ENCODE data around the gene MYO10. TPM values are rescaled to one million over a fixed set of nuclear protein-coding genes. Genes with fewer than 3 reads are reported as not detected.

Gene MYO10
- total and polyA plus RNA-seq, 2 experiments from 2014 or later = 119 to 276 TPM

DNA sequence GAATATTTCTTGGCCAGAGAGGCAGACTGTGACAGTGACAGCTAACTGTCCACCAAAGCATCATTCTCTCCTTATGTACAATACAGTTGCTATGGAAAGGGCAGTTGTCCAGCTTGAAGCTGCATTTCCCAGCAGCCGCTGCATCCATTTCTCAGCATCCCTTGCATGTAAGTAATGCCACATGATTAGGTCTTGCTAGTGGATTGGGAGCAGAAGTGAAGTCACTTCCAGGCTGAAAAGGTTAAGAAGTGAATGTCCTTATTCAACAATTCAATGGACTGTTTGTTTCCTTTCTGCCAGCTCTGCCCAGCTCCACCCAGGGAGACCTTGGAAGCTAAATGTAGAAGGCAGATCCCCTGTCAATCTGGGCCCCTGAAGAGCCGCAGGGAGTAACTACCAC, 293.2 kb downstream of the MYO10 start (continued):
- TF ChIP-seq, protein P1, sequence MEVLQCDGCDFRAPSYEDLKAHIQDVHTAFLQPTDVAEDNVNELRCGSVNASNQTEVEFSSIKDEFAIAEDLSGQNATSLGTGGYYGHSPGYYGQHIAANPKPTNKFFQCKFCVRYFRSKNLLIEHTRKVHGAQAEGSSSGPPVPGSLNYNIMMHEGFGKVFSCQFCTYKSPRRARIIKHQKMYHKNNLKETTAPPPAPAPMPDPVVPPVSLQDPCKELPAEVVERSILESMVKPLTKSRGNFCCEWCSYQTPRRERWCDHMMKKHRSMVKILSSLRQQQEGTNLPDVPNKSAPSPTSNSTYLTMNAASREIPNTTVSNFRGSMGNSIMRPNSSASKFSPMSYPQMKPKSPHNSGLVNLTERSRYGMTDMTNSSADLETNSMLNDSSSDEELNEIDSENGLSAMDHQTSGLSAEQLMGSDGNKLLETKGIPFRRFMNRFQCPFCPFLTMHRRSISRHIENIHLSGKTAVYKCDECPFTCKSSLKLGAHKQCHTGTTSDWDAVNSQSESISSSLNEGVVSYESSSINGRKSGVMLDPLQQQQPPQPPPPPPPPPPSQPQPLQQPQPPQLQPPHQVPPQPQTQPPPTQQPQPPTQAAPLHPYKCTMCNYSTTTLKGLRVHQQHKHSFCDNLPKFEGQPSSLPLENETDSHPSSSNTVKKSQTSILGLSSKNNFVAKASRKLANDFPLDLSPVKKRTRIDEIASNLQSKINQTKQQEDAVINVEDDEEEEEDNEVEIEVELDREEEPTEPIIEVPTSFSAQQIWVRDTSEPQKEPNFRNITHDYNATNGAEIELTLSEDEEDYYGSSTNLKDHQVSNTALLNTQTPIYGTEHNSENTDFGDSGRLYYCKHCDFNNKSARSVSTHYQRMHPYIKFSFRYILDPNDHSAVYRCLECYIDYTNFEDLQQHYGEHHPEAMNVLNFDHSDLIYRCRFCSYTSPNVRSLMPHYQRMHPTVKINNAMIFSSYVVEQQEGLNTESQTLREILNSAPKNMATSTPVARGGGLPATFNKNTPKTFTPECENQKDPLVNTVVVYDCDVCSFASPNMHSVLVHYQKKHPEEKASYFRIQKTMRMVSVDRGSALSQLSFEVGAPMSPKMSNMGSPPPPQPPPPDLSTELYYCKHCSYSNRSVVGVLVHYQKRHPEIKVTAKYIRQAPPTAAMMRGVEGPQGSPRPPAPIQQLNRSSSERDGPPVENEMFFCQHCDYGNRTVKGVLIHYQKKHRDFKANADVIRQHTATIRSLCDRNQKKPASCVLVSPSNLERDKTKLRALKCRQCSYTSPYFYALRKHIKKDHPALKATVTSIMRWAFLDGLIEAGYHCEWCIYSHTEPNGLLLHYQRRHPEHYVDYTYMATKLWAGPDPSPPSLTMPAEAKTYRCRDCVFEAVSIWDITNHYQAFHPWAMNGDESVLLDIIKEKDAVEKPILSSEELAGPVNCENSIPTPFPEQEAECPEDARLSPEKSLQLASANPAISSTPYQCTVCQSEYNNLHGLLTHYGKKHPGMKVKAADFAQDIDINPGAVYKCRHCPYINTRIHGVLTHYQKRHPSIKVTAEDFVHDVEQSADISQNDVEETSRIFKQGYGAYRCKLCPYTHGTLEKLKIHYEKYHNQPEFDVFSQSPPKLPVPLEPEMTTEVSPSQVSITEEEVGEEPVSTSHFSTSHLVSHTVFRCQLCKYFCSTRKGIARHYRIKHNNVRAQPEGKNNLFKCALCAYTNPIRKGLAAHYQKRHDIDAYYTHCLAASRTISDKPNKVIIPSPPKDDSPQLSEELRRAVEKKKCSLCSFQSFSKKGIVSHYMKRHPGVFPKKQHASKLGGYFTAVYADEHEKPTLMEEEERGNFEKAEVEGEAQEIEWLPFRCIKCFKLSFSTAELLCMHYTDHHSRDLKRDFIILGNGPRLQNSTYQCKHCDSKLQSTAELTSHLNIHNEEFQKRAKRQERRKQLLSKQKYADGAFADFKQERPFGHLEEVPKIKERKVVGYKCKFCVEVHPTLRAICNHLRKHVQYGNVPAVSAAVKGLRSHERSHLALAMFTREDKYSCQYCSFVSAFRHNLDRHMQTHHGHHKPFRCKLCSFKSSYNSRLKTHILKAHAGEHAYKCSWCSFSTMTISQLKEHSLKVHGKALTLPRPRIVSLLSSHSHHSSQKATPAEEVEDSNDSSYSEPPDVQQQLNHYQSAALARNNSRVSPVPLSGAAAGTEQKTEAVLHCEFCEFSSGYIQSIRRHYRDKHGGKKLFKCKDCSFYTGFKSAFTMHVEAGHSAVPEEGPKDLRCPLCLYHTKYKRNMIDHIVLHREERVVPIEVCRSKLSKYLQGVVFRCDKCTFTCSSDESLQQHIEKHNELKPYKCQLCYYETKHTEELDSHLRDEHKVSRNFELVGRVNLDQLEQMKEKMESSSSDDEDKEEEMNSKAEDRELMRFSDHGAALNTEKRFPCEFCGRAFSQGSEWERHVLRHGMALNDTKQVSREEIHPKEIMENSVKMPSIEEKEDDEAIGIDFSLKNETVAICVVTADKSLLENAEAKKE (CRISPR knock-in tag; IDR thresholded peaks at IDR 0.05) = no peak

DNA sequence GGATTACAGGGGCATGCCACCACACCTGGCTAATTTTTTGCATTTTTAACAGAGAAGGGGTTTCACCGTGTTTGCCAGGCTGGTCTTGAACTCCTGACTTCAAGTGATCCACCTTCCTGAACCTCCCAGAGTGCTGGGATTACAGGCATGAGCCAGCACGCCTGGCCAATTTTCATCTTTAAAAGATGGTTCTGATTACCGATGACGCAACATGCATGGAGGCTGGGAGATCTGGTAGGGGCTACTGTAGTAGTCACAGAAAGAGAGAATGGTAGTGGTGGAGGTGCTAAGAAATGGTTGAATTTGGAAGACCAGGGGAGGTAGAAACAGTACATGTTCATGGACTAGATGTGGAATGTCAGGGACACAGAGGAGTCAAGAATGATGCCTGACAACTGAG, 296.9 kb downstream of the MYO10 start:
- Histone ChIP-seq H3K27me3 (ENCODE audit: insufficient read depth) (no peaks in the 10 kb centered on the region), H3K4me2 (no peak overlapping the region), H3F3A (replicated peaks; ENCODE audit: low read depth) (no peaks in the 10 kb centered on the region), H3K9me2 (ENCODE audit: insufficient read depth) (no peaks in the 10 kb centered on the region; the same call in 1 of the 2 replicates), H3K36me3 (ENCODE audit: insufficient read depth) (no peaks in the 10 kb centered on the region), H2AFZ (no peak overlapping the region), H3K79me2 (replicated peaks; ENCODE audit: insufficient read depth) (no peaks in the 10 kb centered on the region), H3K4me1 (ENCODE audit: insufficient read depth) (no peaks in the 10 kb centered on the region), H4K20me1 (replicated peaks; ENCODE audit: insufficient read depth) (no peaks in the 10 kb centered on the region), H3K27ac (ENCODE audit: low read depth) (no peak overlapping the region), H3K4me3 (no peak overlapping the region)
- Mint-ChIP-seq H3K27me3 (ENCODE audit: insufficient read depth, low read depth, poor library complexity) (no peaks in the 10 kb centered on the region), H3K4me3 (no peak overlapping the region), H3K4me1 (no peaks in the 10 kb centered on the region), H3K9me3 (peaks cover 30% of the 10 kb centered on the region), H3K36me3 (ENCODE audit: low read depth) (peaks cover 4% of the 10 kb centered on the region; the same call in 2 of the 3 replicates), H3K27ac (no peak overlapping the region)
- DNase-seq (ENCODE audit: low spot score) (no peak), ATAC-seq (no peak)
- TF ChIP-seq ZNF331 (CRISPR knock-in tag; IDR thresholded peaks at IDR 0.05; ENCODE audit: low read depth) = no peak
- TF ChIP-seq EZH2 (IDR thresholded peaks at IDR 0.05; ENCODE audit: low read depth, unreplicated experiment) = no peak
- TF ChIP-seq CREB1 (CRISPR knock-in tag; IDR thresholded peaks at IDR 0.05; ENCODE audit: low read depth) = no peak
- TF ChIP-seq, protein P2, sequence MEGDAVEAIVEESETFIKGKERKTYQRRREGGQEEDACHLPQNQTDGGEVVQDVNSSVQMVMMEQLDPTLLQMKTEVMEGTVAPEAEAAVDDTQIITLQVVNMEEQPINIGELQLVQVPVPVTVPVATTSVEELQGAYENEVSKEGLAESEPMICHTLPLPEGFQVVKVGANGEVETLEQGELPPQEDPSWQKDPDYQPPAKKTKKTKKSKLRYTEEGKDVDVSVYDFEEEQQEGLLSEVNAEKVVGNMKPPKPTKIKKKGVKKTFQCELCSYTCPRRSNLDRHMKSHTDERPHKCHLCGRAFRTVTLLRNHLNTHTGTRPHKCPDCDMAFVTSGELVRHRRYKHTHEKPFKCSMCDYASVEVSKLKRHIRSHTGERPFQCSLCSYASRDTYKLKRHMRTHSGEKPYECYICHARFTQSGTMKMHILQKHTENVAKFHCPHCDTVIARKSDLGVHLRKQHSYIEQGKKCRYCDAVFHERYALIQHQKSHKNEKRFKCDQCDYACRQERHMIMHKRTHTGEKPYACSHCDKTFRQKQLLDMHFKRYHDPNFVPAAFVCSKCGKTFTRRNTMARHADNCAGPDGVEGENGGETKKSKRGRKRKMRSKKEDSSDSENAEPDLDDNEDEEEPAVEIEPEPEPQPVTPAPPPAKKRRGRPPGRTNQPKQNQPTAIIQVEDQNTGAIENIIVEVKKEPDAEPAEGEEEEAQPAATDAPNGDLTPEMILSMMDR (conservative IDR thresholded peaks at IDR 0.05; ENCODE audit: low read depth in 2 of 2) = no peak
- no peak for TF ChIP-seq STAT1 (IDR thresholded peaks at IDR 0.05; ENCODE audit: unreplicated experiment)
- TF ChIP-seq ZNF114 (CRISPR knock-in tag; IDR thresholded peaks at IDR 0.05) = no peak
- TF ChIP-seq, protein P3, sequence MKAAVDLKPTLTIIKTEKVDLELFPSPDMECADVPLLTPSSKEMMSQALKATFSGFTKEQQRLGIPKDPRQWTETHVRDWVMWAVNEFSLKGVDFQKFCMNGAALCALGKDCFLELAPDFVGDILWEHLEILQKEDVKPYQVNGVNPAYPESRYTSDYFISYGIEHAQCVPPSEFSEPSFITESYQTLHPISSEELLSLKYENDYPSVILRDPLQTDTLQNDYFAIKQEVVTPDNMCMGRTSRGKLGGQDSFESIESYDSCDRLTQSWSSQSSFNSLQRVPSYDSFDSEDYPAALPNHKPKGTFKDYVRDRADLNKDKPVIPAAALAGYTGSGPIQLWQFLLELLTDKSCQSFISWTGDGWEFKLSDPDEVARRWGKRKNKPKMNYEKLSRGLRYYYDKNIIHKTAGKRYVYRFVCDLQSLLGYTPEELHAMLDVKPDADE (IDR thresholded peaks at IDR 0.05) = no peak
- no peak for TF ChIP-seq POLR2AphosphoS5 (IDR thresholded peaks at IDR 0.05; ENCODE audit: low read depth)
- TF ChIP-seq JUNB (IDR thresholded peaks at IDR 0.05; ENCODE audit: unreplicated experiment) = no peak
- no peak for TF ChIP-seq EZH2phosphoT487 (IDR thresholded peaks at IDR 0.05; ENCODE audit: unreplicated experiment)
- TF ChIP-seq NANOG (IDR thresholded peaks at IDR 0.05; ENCODE audit: borderline replicate concordance) = no peak
- TF ChIP-seq, protein P4, sequence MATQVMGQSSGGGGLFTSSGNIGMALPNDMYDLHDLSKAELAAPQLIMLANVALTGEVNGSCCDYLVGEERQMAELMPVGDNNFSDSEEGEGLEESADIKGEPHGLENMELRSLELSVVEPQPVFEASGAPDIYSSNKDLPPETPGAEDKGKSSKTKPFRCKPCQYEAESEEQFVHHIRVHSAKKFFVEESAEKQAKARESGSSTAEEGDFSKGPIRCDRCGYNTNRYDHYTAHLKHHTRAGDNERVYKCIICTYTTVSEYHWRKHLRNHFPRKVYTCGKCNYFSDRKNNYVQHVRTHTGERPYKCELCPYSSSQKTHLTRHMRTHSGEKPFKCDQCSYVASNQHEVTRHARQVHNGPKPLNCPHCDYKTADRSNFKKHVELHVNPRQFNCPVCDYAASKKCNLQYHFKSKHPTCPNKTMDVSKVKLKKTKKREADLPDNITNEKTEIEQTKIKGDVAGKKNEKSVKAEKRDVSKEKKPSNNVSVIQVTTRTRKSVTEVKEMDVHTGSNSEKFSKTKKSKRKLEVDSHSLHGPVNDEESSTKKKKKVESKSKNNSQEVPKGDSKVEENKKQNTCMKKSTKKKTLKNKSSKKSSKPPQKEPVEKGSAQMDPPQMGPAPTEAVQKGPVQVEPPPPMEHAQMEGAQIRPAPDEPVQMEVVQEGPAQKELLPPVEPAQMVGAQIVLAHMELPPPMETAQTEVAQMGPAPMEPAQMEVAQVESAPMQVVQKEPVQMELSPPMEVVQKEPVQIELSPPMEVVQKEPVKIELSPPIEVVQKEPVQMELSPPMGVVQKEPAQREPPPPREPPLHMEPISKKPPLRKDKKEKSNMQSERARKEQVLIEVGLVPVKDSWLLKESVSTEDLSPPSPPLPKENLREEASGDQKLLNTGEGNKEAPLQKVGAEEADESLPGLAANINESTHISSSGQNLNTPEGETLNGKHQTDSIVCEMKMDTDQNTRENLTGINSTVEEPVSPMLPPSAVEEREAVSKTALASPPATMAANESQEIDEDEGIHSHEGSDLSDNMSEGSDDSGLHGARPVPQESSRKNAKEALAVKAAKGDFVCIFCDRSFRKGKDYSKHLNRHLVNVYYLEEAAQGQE (IDR thresholded peaks at IDR 0.05; ENCODE audit: unreplicated experiment) = no peak

All from GM23338 (cell line).